Measurements from ENCODE around the gene KCP. TPM values are rescaled to one million over a fixed set of nuclear protein-coding genes. Genes with fewer than 3 reads are reported as not detected.

Gene KCP
- total RNA-seq, 2 donors from 2014 or later = 0.21 TPM; not detected in 1

DNA sequence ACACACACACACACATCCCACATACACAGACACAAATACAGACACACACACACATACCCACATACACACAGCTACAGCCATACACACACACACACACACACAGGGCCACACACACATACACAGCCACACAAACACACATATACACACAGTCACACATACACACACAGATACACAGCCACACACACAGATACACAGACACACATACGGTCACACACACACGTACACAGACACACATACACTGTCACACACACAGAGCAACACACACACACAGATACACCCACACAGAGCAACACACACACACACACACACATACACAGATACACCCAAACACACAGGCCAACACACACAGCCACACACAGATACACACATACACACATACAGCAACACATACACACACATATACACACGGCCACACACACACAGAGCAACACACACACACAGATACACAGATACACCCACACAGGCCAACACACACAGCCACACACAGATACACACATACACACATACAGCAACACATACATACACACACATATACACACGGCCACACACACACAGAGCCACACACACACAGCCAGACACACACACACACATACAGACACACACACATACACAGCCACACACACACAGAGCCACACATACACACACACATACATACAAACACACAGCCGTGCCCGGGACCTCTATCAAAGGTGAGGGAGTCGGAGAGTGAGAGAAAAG is 22.3 kb downstream of the KCP start:
- ATAC-seq (replicated peaks in 1 of 2) (no peak), DNase-seq (no peak)
- H3K27me3 Mint-ChIP-seq (ENCODE audit: low read depth) = peaks cover 11% of the 10 kb centered on the region
- H3K27ac Mint-ChIP-seq = no peak overlapping the region
- no peaks in the 10 kb centered on the region for H3K9me3 Mint-ChIP-seq
- H3K36me3 Mint-ChIP-seq (ENCODE audit: insufficient read depth in 2 of 2) = no peaks in the 10 kb centered on the region
- H3K4me1 Mint-ChIP-seq (ENCODE audit: low read depth) = no peaks in the 10 kb centered on the region
- no peak overlapping the region for H3K4me3 Mint-ChIP-seq

DNA sequence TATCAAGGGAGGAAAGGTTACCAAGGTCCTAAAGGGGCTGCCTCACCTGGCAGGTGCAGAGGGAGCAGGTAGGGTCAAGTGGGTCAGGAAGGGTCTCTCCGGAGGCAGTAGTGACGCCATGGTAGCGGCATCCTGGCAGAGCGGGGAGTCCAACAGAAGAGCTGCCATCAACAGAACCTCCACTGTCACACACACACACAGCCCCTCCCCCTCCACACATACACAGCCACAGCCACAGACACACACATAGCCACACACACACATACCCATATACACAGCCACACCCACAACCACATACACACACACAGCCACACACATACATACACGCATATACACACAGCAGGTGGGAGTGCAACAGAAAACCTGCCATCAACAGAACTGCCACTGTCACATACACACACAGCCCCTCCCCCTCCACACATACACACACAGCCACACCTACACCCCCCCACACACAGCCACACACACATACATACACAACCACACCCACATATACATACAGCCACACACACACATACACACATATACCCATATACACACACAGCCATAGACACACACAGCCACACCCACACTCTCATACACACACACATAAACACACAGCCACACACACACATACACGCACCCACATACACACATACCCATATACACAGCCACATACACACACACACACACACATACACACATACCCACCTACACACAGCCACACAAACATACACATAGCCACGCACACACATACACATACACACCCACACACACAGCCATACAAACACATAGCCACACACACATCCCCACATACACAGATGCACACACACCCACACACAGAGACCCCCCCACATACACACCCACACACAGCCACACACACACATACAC is 23.1 kb downstream of the KCP start:
- Mint-ChIP-seq H3K9me3 (no peaks in the 10 kb centered on the region), H3K27me3 (ENCODE audit: low read depth) (peaks cover 11% of the 10 kb centered on the region), H3K4me3 (no peak overlapping the region), H3K36me3 (ENCODE audit: insufficient read depth in 2 of 2) (no peaks in the 10 kb centered on the region), H3K27ac (no peak overlapping the region), H3K4me1 (ENCODE audit: low read depth) (no peaks in the 10 kb centered on the region)
- ATAC-seq (replicated peaks in 1 of 2) (no peak), DNase-seq (no peak)

DNA sequence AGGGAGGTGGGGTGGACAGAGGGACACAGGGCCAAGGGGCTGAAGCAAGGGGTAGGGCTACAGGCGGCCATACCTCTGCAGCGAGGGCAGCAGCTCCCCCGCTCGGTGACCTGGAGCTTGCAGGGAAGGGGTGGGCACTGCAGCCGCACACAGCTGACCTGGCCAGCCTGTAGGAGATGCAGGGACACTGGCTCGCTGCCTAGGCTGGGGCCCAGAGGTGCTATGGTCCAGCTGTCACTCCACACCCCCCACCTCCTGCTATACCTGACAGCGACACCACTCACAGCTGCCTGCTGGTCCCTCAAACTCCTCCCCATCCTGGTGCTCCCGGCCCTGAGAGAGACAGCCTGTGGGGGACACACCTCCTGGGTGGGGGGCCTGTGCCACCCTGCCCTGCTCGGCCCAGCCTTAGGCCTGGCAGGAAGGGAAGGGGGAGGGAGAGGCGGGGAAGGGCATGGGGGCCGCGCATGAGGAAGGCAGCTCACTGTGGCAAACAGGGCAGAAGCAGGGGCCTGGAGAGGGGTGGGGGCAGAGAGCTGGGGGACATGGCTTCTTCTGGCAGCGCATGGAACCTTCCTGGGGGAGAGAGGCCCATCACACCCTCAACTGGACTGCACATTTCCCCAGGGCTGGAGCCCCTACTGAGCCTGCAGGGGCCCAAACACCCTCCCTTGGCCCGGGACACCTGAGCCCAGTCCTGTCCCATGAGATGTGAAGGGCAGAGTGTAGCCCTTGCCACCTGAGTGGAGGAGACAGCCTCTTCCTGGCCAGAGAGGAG is 23.9 kb downstream of the KCP start:
- peaks cover 11% of the 10 kb centered on the region for H3K27me3 Mint-ChIP-seq (ENCODE audit: low read depth)
- H3K4me3 Mint-ChIP-seq = no peak overlapping the region
- H3K9me3 Mint-ChIP-seq = no peaks in the 10 kb centered on the region
- no peak for ATAC-seq (replicated peaks in 1 of 2)
- no peaks in the 10 kb centered on the region for H3K36me3 Mint-ChIP-seq (ENCODE audit: insufficient read depth in 2 of 2)
- H3K27ac Mint-ChIP-seq = no peak overlapping the region
- H3K4me1 Mint-ChIP-seq (ENCODE audit: low read depth) = no peaks in the 10 kb centered on the region
- no peak for DNase-seq

DNA sequence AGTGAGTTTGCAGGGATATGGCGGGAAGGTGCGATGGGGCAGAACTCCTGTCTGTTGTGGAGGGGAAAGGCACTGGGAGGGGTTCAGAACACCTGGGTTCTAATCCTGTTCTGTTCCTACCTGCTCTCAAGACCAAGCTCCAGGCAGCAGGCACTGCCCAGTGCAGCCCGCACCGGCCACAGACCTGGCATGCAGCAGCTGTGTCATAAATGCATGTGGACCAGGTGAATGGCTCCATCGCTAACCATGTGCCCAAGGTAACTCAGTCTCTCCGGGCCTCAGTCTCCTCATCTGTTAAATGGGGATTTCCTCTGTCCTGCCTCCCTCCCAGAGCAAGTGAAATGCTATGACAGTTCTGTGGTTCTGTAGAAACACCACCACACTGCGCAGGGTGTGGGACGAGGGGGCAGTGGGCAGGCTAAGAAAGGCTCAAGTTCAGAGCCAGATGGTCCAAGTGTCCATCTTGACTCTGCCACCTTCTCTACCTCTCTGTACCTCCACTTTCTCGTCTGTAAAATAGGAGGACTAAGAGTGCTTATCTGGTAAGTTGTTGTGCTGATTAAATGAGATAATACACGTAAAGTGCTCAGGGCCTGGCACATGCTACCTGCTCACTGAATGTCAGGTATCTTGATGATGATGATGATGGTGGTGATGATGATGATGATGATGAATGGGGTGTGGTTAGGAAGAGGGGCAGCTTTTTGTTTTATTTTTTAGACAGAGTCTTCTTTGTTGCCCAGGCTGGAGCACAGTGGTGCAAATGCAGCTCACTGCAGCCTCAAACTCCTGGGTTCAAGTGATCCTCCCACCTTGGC is 24.9 kb downstream of the KCP start:
- H3K4me3 Mint-ChIP-seq = no peak overlapping the region
- no peak for ATAC-seq (replicated peaks in 1 of 2)
- no peak overlapping the region for H3K27ac Mint-ChIP-seq
- no peak for DNase-seq
- H3K9me3 Mint-ChIP-seq = no peaks in the 10 kb centered on the region
- H3K36me3 Mint-ChIP-seq (ENCODE audit: insufficient read depth in 2 of 2) = no peaks in the 10 kb centered on the region
- peaks cover 11% of the 10 kb centered on the region for H3K27me3 Mint-ChIP-seq (ENCODE audit: low read depth)
- H3K4me1 Mint-ChIP-seq (ENCODE audit: low read depth) = no peaks in the 10 kb centered on the region

DNA sequence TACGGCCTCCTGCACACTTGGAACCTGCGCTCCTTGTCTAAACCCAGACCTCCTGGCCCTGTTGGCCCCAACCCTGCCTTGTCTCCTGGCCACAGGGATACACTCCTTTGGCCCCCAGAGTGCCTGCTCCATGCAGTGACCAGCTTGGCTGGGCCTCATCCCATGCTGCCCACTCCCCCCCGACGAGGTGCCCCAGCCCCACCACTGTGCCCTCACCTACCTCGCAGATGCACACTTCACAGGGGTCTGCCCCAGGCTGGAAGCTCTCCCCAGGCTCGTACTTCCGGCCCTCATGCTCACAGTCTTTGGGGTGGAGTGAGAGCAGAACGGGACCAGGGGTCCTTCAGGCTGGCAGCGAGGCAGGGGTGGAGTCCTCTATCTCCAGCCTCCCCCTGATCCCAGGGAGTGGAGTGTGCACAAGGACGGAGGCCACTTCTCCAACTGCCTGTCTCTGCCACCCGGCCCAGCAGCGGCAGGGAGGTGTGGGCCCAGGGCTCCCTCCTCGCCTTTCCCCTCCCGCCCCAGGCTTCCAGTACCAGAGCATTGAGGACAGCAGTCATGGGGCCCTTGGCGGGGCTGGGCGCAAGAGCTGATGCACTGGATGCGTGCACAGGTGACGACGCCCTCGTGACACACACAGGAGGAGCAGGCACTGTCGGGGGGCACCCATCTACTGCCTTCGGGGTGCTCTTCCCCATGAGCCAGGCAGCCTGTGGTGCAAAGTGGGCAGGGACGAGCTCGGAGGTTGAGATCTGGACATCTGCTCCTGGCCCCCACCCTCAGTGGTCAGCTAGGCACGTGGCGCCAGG is 25.7 kb downstream of the KCP start:
- H3K27ac Mint-ChIP-seq = no peak overlapping the region
- H3K36me3 Mint-ChIP-seq (ENCODE audit: insufficient read depth in 2 of 2) = no peaks in the 10 kb centered on the region
- no peak overlapping the region for H3K4me3 Mint-ChIP-seq

DNA sequence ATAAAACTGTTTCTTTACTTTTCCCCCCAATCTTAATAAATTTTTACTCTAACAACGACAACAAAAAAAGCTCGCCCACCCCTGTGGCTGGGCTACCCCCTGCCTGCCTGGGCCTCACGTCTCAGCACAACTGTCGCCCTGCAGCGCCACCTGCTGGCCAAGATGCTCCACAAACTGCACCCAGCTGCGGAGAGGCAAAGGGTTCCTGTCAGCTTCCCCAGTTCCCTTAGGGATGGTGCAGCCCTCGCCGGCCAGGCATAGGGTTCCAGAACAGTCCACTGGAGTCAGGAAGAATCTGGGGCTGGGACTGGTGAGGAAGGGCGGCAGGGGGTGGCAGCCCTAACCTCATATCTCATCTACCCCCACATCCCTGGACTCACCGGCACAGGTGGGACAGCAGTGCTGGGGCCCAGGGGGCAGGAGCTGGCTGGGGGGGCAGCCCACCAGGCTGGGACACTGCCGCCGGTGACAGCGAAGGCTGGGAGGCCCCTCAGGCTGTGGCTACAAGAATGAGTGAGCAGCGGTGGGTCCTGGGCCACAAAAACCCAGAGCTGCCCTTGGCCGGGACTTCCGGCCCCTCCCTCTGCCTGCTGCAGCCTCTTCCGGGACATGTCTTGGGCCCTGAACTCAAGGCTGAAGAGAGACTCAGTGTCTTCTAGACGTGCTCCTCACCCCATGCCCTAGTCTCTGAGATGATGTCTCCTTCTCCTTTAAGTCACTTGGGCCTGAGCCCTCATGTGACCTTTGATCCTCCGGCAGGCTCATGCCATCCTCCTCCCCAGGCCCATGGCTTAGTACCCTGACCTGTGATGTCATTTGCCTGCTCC is 26.7 kb downstream of the KCP start:
- H3K27ac Mint-ChIP-seq = peak overlapping the region; percentile 53
- DNase-seq (peak; percentile 85 to 88), ATAC-seq (replicated peaks in 1 of 2) (peak; percentile 78)
- no peaks in the 10 kb centered on the region for H3K27me3 Mint-ChIP-seq (ENCODE audit: low read depth)
- H3K4me3 Mint-ChIP-seq = no peak overlapping the region
- H3K36me3 Mint-ChIP-seq (ENCODE audit: insufficient read depth in 2 of 2) = no peaks in the 10 kb centered on the region
- H3K4me1 Mint-ChIP-seq (ENCODE audit: low read depth) = no peaks in the 10 kb centered on the region
- no peaks in the 10 kb centered on the region for H3K9me3 Mint-ChIP-seq

More for the DNA sequence above, 25.7 kb downstream of the KCP start:
- peaks cover 6% of the 10 kb centered on the region for H3K27me3 Mint-ChIP-seq (ENCODE audit: low read depth)
- DNase-seq (no peak), ATAC-seq (replicated peaks in 1 of 2) (no peak)
- H3K9me3 Mint-ChIP-seq = no peaks in the 10 kb centered on the region
- no peaks in the 10 kb centered on the region for H3K4me1 Mint-ChIP-seq (ENCODE audit: low read depth)

DNA sequence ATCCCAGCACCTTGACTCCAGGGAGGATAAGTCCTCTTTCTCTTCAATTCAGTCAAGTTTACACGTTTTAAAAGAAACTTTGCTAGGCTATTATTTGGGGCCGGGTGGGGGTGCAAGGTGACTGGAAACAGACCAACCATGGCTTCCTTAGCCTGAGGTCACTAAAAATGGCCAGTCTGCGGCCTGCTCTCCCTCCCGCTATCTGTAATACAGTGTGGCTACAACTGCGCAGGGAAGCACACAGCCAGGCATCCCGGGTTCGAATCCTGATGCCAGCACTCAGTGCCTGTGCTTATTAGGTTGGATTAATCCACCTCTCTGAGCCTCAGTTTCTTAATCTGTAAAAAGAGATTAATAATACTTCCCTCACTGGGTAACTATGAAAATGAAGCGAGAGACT is 28.4 kb downstream of the KCP start:
- H3K27me3 Mint-ChIP-seq (ENCODE audit: low read depth) = no peaks in the 10 kb centered on the region
- H3K4me1 Mint-ChIP-seq (ENCODE audit: low read depth) = no peaks in the 10 kb centered on the region
- no peak overlapping the region for H3K4me3 Mint-ChIP-seq
- DNase-seq = no peak
- H3K27ac Mint-ChIP-seq = no peak overlapping the region
- no peaks in the 10 kb centered on the region for H3K9me3 Mint-ChIP-seq
- no peak for ATAC-seq (replicated peaks in 1 of 2)
- no peaks in the 10 kb centered on the region for H3K36me3 Mint-ChIP-seq (ENCODE audit: insufficient read depth in 2 of 2)

DNA sequence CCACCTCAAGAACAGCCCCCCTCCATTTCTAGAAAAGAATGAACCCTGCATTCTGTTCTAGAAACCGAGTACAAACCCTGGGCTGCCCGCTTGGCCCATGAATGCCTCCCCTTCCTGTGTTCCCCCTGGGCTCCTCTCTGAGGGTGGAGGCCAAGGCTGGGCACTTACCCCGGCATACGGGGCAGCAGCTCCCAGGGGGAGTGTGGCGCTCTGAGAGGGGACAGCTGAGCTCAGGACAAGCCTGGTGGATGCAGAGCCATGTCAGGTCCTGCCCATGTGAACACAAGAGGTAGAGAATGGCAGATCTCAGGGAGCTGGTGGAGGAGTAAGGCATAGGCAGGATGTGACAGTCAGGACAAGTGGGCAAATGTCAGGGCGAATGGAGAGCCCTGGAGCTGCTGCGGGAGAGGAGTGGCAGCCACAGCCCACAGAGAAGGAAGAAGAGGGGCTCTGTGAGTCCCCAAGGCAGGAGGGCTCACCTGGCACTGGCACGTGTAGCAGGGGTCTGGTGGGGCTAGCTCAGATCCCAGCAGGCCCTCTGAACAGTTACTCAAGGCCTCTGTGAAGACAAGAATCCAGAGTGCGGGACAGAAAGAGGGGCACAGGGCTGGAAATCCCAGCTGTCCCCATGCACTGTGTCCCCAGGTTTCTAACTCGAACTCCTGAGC is 28.9 kb downstream of the KCP start:
- no peaks in the 10 kb centered on the region for H3K27me3 Mint-ChIP-seq (ENCODE audit: low read depth)
- ATAC-seq (replicated peaks in 1 of 2) = no peak
- no peak for DNase-seq
- no peaks in the 10 kb centered on the region for H3K36me3 Mint-ChIP-seq (ENCODE audit: insufficient read depth in 2 of 2)
- no peak overlapping the region for H3K4me3 Mint-ChIP-seq
- H3K4me1 Mint-ChIP-seq (ENCODE audit: low read depth) = no peaks in the 10 kb centered on the region
- H3K9me3 Mint-ChIP-seq = no peaks in the 10 kb centered on the region
- no peak overlapping the region for H3K27ac Mint-ChIP-seq

DNA sequence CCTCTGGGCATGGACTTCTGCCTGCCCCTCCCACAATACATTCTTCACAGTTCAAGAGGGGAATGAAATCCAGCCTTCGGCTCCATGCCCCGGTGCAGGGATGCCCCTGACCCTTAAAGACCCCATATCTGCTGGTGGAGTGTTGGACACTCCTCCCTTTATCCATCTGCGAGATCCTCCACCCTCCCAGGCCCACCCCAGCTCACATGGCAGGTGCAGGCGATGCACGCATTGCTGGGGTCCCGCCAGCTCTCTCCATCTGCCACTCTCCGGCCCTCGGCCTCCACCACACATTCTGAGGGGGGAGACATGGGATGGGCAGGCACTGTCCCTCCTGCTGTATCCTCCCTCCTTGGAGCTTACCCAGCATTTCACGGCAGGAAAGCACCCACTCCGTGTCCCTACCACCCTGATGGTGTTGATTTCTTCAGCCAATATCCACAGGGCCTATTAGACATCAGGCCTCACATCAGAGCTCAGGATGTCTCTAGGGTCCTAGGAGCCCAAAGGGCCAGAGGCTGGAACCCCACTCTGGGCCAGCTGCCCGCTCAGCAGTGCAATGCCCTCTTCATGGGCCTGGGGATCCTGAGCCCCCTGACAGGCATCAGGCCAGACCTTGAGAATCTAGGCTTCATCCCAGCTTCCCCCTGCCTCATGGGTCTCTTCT is 29.6 kb downstream of the KCP start:
- no peaks in the 10 kb centered on the region for H3K27me3 Mint-ChIP-seq (ENCODE audit: low read depth)
- ATAC-seq (replicated peaks in 1 of 2) (no peak), DNase-seq (no peak)
- H3K9me3 Mint-ChIP-seq = no peaks in the 10 kb centered on the region
- no peaks in the 10 kb centered on the region for H3K36me3 Mint-ChIP-seq (ENCODE audit: insufficient read depth in 2 of 2)
- H3K4me1 Mint-ChIP-seq (ENCODE audit: low read depth) = no peaks in the 10 kb centered on the region
- no peak overlapping the region for H3K4me3 Mint-ChIP-seq
- no peak overlapping the region for H3K27ac Mint-ChIP-seq

DNA sequence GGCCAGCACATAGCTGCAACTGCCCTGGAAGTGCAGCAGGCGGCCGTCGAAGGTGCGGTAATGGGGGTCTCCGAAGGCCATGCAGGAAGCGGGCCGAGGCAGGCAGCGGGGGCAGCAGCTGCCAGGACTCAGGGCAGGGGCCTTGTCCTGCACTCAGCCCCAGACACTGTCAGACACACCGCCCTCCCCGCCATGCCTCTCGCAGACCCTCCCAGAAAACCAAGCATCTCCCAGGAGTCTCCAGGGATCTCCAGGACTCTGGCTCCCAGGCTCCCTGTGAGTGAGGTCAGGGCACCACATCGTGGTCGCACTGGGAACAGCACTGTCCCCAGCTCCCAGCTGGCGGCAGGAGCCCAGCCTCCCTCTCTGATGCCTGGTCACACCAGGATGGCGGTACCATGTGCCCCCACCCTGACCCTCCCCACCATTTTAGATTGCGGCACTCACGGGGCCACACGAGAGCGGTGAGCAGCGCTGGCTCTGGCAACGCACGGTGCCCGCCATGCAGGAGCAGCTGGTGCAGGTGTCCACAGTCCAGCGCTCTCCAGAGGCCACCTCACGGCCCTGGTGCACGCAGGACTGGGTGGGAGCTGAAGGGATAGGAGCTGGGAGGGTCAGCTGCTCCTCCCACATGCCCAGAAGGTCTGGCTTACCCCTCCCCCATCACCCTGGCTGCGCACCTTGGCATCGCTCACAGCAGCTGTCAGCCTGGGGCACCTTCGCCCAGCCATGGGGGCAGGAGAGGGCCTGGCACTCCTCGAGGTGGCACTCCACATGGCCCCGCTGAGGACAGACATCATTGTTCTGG is 30.4 kb downstream of the KCP start:
- ATAC-seq (replicated peaks in 1 of 2) = no peak

More for the DNA sequence above, 30.4 kb downstream of the KCP start:
- no peak for DNase-seq
- H3K9me3 Mint-ChIP-seq = no peaks in the 10 kb centered on the region
- H3K36me3 Mint-ChIP-seq (ENCODE audit: insufficient read depth in 2 of 2) = no peaks in the 10 kb centered on the region
- no peaks in the 10 kb centered on the region for H3K27me3 Mint-ChIP-seq (ENCODE audit: low read depth)
- H3K4me1 Mint-ChIP-seq (ENCODE audit: low read depth) = no peaks in the 10 kb centered on the region
- H3K4me3 Mint-ChIP-seq = no peak overlapping the region
- no peak overlapping the region for H3K27ac Mint-ChIP-seq
